A673 (cell line): ENCODE measurements around the gene NUP210L. TPM values are rescaled to one million over a fixed set of nuclear protein-coding genes. Genes with fewer than 3 reads are reported as not detected.
"Not testable (repeated sequence)": the region's sequence is repeated elsewhere in the genome, so short reads cannot be mapped to it uniquely, and the experiment has no call there.

Experiments used
- BruUV-seq: library from RNA; stranded (reverse); fragments of 400-500 nt; replicated peaks from 2 replicates; lab custom pipeline; 2021; lab: Mats Ljungman, UMichigan
- CTCF ChIA-PET: fragments of 300-600 bp; sonication (Branson Sonifier 250); formaldehyde crosslinking; loops from one replicate; lab custom pipeline; 2022; ENCODE audit warnings: antibody characterized with exemption; lab: Charles Lee
- POLR2A ChIA-PET: fragments of 300-600 bp; sonication (Branson Sonifier 250); formaldehyde crosslinking; loops from one replicate; lab custom pipeline; 2022; ENCODE audit warnings: antibody characterized with exemption; ENCODE audit not compliant: low non-redundant PET; lab: Charles Lee
- DNase-seq: peaks from one replicate; pipeline ENCODE4 v3.0.0-alpha.2; 2015; ENCODE audit warnings: low spot score
- H3K27ac ChIP-seq: fragments of 200-600 bp; sonication (generic); 2 replicates; pipeline ENCODE4 v1.5.1; 2016; ENCODE audit warnings: mixed run types, low read depth, mild to moderate bottlenecking, mixed read lengths, antibody characterized with exemption, low read length; ENCODE audit not compliant: poor library complexity, severe bottlenecking
- H3K27me3 ChIP-seq: fragments of 200-600 bp; sonication (generic); replicated peaks from 2 replicates; pipeline ENCODE4 v1.6.1; 2017; ENCODE audit warnings: mixed run types, low read depth, mild to moderate bottlenecking, mixed read lengths, antibody characterized with exemption, low read length; ENCODE audit not compliant: insufficient read depth, poor library complexity
- H3K36me3 ChIP-seq: fragments of 200-600 bp; sonication (generic); 2 replicates; pipeline ENCODE4 v1.6.1; 2016; ENCODE audit warnings: mixed run types, mild to moderate bottlenecking, mixed read lengths, antibody characterized with exemption, low read length; ENCODE audit not compliant: insufficient read depth, poor library complexity, severe bottlenecking
- H3K4me1 ChIP-seq: fragments of 200-600 bp; sonication (generic); 2 replicates; pipeline ENCODE4 v1.6.1; 2017; ENCODE audit warnings: mixed run types, mild to moderate bottlenecking, mixed read lengths, antibody characterized with exemption, low read length; ENCODE audit not compliant: insufficient read depth, poor library complexity, severe bottlenecking
- H3K4me3 ChIP-seq: fragments of 200-600 bp; sonication (generic); 2 replicates; pipeline ENCODE4 v1.5.1; 2016; ENCODE audit warnings: low read depth, mixed run types, mild to moderate bottlenecking, mixed read lengths, low read length; ENCODE audit not compliant: poor library complexity, severe bottlenecking
- H3K9me3 ChIP-seq: fragments of 200-600 bp; sonication (generic); 2 replicates; pipeline ENCODE4 v1.6.1; 2016; ENCODE audit warnings: mixed run types, low read depth, mild to moderate bottlenecking, mixed read lengths, antibody characterized with exemption, low read length; ENCODE audit not compliant: poor library complexity, severe bottlenecking
- EZH2 ChIP-seq: fragments of 200-600 bp; sonication (generic); IDR thresholded peaks from 2 replicates; pipeline ENCODE4 v1.6.1; 2017; ENCODE audit warnings: borderline replicate concordance, low read depth, mild to moderate bottlenecking, mixed read lengths, antibody characterized with exemption, low read length; ENCODE audit not compliant: poor library complexity, severe bottlenecking
- intact Hi-C: fragments of 100-400 bp; cut with micrococcal nuclease; formaldehyde crosslinking; loops from one replicate; pipeline ENCODE4 v1.10.0; 2022; ENCODE audit not compliant: unreplicated experiment
- total RNA-seq: library from RNA; stranded (reverse); gene quantifications from 2 replicates; pipeline ENCODE4 v1.2.3, GENCODE V29; 2021
- TF ChIP-seq, protein P1 (sequence below): fragments of 300-800, 200-600 bp; sonication (generic); conservative IDR thresholded peaks from 2 replicates; pipeline ENCODE4 v1.5.1; 2017; ENCODE audit warnings: low read depth, mild to moderate bottlenecking, antibody characterized with exemption, low read length, moderate library complexity, mixed read lengths

The NUP210L gene
- total RNA-seq, 1 experiment from 2014 or later, result 0.04 TPM

DNA sequence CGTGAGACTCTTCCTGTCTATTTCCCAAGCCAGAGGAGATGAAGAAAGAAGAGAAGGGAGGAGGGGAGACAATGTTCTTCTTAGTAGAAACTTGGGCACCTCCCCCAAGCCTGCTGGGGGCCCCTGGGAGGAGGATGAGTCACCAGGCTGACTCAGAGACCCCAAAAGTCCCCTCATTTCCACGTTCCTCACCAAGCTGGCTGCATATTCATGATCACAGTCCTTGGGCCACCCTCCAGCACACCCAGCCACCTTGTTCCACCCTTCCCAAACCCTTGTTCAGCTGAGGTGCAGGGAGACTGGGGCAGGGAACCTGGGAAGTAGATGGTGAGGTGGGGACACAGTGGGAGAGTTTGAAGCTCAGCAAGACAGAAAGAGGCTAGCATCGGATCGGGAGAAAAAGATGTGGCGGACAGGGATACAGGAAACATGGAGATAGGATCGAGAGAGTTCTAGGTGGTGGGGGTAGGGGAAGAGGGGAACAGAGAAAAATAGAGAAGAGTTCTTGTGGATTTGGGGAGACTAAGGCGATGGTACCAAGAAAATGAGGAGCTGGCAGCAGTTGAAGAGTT, 169.4 kb downstream of the NUP210L start:
- BruUV-seq, result TSS peak; percentile 2
- ChIA-PET POLR2A (interaction anchor here (1.1 kb wide), 1 partner anchor 22 kb away, joined by 6 read pairs; the partner anchor contains the start of gene SLC39A1), CTCF (interaction anchor here (1.1 kb wide), 1 partner anchor 308 kb away, joined by 5 read pairs; no protein-coding TSS in a partner anchor)
- H3K27me3 ChIP-seq, result no peaks in the 10 kb centered on the region
- TF ChIP-seq EZH2, result no peak
- TF ChIP-seq, protein P1, sequence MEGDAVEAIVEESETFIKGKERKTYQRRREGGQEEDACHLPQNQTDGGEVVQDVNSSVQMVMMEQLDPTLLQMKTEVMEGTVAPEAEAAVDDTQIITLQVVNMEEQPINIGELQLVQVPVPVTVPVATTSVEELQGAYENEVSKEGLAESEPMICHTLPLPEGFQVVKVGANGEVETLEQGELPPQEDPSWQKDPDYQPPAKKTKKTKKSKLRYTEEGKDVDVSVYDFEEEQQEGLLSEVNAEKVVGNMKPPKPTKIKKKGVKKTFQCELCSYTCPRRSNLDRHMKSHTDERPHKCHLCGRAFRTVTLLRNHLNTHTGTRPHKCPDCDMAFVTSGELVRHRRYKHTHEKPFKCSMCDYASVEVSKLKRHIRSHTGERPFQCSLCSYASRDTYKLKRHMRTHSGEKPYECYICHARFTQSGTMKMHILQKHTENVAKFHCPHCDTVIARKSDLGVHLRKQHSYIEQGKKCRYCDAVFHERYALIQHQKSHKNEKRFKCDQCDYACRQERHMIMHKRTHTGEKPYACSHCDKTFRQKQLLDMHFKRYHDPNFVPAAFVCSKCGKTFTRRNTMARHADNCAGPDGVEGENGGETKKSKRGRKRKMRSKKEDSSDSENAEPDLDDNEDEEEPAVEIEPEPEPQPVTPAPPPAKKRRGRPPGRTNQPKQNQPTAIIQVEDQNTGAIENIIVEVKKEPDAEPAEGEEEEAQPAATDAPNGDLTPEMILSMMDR, result no peak
- peak; percentile 86 for DNase-seq
- peaks cover 23% of the 10 kb centered on the region for H3K36me3 ChIP-seq
- no peaks in the 10 kb centered on the region for H3K9me3 ChIP-seq
- intact Hi-C loops, result loop anchor here (5.0 to 10.0 kb wide), 3 partner anchors 163 to 471 kb away; no protein-coding TSS in a partner anchor
- peak overlapping the region; percentile 83 for H3K4me3 ChIP-seq
- H3K27ac ChIP-seq, result peak overlapping the region; percentile 80
- H3K4me1 ChIP-seq, result peaks cover 14% of the 10 kb centered on the region

GRCh38 chr1:153984123-153984894, 170.6 kb downstream of the NUP210L start:
- H3K27me3 ChIP-seq, result no peaks in the 10 kb centered on the region
- TF ChIP-seq, protein P1, result no peak
- TF ChIP-seq EZH2, result no peak
- peak overlapping the region; percentile 80 for H3K27ac ChIP-seq
- no peaks in the 10 kb centered on the region for H3K9me3 ChIP-seq
- intact Hi-C loops, result loop anchor here (10.0 kb wide), 1 partner anchor 470 kb away; no protein-coding TSS in a partner anchor
- POLR2A ChIA-PET, result interaction anchor here (0.5 to 0.6 kb wide), 2 partner anchors 8 to 17 kb away, joined by 3 to 4 read pairs; partner anchors contain the start of gene CREB3L4
- no peak for DNase-seq
- CTCF ChIA-PET, result interaction anchor here (0.7 kb wide), 1 partner anchor 465 kb away, joined by 6 read pairs; no protein-coding TSS in a partner anchor
- H3K4me3 ChIP-seq, result peak overlapping the region; percentile 83
- BruUV-seq, result no TSS peak
- peaks cover 26% of the 10 kb centered on the region for H3K36me3 ChIP-seq
- peaks cover 14% of the 10 kb centered on the region for H3K4me1 ChIP-seq

- intact Hi-C loops, result loop anchor here (10.0 kb wide), 1 partner anchor 467 kb away; no protein-coding TSS in a partner anchor
- CTCF ChIA-PET, H3K27ac ChIP-seq, POLR2A ChIA-PET, H3K27me3 ChIP-seq, H3K9me3 ChIP-seq, H3K4me3 ChIP-seq, DNase-seq: not testable (repeated sequence)
- Histone ChIP-seq H3K4me1 (peaks cover 14% of the 10 kb centered on the region), H3K36me3 (peaks cover 26% of the 10 kb centered on the region)
- BruUV-seq, result TSS peak; percentile 84
Observed at GRCh38 chr1:153981735-153982134, 173.1 kb downstream of the NUP210L start.

DNA sequence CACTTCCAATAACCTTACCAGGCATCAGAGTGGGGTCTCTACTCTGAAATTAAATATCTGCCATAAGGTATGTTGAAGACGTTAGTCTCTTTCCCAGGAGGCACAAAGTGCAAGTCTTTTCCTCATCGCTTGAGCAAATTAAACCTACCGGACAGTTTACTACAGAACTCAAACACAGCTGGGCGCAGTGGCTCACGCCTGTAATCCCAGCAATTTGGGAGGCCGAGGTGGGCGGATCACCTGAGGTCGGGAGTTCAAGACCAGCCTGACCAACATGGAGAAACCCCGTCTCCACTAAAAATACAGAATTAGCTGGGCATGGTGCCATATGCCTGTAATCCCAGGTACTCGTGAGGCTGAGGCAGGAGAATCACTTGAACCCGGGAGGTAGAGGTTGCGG, 175.8 kb downstream of the NUP210L start:
- H3K27ac ChIP-seq, H3K4me1 ChIP-seq, POLR2A ChIA-PET, H3K27me3 ChIP-seq, DNase-seq, intact Hi-C loops, H3K4me3 ChIP-seq, H3K9me3 ChIP-seq, BruUV-seq: not testable (repeated sequence)
- H3K36me3 ChIP-seq, result peaks cover 44% of the 10 kb centered on the region
- CTCF ChIA-PET, result interaction anchor here (0.9 kb wide), 1 partner anchor 11 kb away, joined by 3 read pairs; the partner anchor contains the start of gene CREB3L4
